Stimulated activated CD4-positive, alpha-beta T cell treated with anti-CD3 and anti-CD28 coated beads, Interleukin-4, amount 100 ng/mL, for 4 hours (primary cell): Measurements from ENCODE around the gene WHRN.

ENCODE experiments used
- DNase-seq, 2 experiments: peaks; one replicate each; pipeline ENCODE4 v3.0.0-alpha.2; 2020

Gene WHRN

DNA sequence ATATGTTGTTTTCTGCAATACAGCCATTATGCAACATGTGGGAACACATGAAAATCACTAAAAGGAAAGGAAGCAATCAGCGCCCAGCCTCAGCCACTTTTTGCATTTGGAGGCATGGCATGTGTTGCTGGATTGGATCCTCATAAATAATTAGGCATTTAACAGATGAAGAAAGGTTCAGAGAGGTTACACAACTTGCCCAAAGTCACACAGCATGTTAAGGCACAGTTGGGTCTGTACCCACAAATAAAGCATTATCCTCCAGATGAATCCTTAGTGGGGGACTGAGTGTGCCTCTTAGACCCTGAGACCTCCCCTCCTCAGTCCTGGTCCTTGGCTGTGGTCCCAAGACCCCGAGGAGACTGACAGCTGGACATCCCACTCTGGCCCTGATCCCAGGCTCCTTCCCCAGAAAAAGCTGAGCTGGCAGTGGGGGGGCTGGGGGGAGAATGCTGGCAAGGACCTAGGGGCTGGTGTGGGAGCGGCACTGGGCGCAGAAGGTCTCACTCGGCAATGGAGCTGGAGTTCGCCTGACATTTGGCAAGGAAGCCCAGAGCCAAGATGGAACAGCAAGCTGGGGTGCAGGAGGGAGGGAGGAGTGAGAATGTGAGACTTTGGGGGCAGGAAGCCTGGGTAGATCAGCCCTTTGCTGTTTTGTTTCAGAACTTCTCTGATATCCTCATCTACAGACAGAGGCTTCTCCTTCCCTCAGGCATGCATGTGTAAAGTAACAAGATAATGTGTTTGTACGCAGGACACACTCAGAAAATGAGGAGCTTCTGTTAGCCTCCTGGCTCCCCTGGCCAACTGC, 110.5 kb downstream of the WHRN start:
- DNase-seq, result no peak

DNA sequence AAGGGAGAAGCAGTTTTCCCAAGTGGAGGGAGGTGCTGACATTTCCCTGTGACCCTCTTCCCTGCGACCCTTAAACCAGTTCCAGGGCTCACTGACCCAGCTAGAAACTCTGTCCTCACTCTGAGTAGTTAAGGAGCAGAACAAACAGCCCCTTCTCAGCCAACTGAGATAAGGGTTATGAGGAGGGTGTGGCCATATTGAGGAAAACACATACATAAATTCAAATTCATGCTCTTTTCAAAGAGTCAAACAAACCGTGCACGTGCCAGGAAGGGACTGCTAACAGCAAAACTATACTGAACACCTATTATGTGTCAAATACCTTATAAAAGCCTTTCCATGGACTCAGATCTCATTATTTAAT, 112.5 kb downstream of the WHRN start:
- DNase-seq, result no peak

DNA sequence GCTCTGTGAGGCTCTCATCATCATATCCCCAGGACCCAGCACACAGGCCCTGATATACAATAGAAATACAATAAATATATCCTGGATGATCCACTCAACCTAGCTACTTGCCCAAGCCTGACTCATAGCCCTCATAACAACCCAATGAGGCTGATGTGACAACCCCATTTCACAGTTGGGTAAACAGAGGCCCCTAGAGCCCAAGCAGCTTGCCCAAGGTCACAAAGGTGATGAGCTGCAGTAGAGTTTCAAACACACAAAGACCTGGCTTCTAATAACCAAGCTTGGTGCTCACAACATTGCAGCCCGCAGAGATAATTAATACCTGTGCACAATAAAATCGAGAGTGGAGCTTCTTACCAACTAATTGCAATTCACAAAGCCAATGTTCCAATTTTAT, 114.3 kb downstream of the WHRN start:
- DNase-seq, result no peak

- DNase-seq, result no peak
Measured at GRCh38 chr9:114389612-114390368, 115.5 kb downstream of the WHRN start.

DNA sequence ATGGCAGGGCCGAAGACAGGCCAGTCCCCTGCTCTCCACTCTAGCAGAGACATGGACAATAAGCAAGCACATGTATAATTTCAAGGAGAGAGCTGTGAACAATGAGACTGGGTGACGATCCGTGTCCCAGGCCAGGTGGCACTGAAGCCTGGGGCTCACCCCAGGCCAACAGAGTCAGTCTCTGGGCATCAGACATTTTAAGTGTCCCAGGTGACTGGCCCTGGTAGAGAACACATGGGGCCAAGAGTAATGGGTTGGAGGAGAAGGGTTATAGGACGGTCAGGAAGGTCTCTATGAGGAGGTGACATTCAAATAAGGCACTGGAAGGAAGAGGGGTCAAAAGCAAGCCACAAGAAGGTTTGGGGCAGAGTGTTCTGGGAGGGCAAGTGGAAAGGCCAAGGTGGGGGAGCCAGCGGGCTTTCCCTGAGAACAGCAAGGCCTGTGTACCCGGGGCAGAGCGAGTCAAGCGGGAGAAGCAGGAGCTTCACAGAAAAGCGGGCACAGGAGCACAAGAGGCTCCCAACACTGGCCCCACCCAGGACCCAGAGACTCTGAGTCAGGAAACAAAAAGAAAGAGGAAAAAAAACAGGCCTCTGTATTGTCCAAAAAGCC, 116.4 kb downstream of the WHRN start:
- no peak for DNase-seq

GRCh38 chr9:114388357-114388682, 117.0 kb downstream of the WHRN start:
- no peak for DNase-seq

DNA sequence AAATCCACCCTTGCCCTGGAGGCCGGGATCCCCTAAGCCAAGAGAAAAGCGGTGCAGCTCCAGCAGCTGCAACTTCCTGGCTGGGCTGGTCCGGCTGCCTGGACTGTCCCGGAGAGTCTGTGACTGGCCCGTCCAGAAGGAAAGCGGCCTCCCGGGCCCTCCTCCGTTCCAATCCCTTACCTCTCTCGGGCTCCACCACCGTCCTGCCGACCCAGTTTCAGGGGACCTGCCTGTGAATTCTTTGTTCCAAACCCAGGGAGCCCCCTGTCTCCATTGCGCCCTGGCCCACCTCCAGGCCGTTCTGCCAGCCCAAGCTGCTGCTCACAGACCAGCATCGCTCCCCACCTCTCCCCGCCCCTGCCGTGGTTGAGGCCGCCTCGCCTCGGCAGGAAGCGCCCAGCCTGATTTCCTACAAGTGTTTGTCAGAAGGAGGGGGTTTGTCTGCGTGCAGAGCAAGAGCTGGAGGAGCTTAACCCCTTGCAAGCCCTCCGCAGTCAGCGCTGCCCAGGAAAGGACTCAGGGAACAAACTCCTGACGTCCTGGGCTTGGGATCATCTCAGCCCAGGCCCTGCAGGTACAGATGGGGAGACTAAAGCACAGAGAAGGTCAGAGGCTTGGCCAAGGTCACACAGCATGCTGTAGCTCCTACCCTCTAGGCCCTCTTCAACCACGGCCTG, 117.5 kb downstream of the WHRN start, which contains the start of gene AKNA:
Gene AKNA (minus strand): TSS at position 303 of the 677 bp plus-strand sequence. CDS start 6,649 bp downstream, outside the sequence.
- DNase-seq, result peak; percentile 76 to 81

GRCh38 chr9:114386886-114387679, 118.2 kb downstream of the WHRN start:
- no peak for DNase-seq

DNA sequence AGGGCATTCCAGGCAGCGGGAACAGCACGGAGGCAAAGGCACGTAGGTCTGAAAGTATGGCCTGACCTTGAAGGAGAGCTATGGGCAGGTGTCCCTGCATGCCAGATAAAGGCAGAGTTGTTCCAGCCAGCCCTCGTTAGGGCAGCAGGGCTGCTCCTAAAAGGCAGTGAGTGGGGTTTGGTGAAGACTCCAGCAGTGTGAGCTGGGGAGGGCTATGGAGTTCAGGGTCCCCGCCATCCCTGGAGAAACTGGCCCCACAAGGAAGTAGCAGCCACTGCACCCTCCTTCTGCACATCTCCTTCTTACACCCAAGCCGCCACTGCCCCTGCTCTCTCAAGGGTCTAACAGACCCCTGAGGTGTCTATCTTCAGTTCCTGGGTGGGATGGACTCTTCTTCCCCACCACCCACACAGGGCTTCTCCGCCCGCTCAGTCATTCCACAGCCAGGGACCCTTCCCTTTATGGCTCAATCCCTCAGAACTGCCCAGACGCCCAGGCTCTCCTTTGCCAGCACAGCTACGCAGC, 118.8 kb downstream of the WHRN start:
- DNase-seq, result no peak

DNA sequence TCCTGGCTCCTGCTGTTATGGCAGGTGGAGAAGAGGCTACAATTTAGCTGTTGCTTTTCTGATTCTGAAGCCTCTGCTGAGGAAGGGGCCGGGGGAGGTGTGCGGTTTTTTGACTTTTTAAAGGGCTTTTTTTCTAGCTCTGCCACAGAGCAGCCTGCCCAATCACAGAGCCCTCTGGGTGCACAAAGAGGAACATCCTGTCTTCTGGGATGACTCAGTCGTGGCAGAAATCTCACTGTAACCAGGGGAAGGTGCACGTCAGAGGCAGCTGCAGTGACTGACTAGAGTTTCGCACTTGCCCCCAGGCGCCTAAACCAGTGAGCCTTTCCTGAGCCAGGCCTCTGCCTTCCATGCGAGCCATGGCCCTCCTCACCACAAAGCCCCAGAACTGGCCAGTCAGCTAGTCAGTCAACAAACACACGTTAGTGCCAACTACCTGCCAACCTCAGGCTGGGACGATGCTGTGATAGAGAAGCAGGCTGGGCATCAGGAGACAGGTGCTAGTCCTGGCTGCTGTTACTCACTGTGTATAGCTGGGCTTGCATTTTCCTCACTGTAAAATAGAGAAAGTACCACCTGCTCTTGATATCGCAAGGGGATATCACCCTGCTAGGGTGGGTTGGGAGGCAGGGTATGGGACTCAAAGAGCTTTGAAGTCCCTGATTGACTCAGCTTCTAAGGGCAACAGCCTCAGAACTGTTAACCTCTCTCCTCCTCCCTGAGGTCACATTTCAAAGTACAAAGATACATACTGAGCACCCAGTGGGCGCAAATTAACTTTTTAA, 119.7 kb downstream of the WHRN start:
- DNase-seq, result peak; percentile 72 to 93

GRCh38 chr9:114384836-114385396, 120.4 kb downstream of the WHRN start:
- no peak for DNase-seq

DNA sequence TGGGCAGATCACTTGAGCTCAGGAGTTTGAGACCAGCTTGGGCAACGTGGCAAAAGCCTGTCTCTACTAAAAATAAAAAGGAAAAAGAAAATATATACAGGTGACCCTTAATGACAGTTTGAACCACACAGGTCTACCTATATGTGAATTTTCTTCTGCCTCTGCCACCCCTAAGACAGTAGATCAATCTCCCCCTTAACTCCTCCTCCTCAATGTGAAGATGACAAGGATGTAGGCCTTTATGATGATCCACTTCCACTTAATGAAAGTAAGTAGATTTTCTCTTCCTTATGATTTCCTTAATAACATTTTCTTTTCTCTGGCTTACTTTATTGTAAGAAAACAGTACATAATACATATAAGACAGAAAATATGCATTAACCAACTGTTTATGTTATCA, 120.9 kb downstream of the WHRN start:
- no peak for DNase-seq

DNA sequence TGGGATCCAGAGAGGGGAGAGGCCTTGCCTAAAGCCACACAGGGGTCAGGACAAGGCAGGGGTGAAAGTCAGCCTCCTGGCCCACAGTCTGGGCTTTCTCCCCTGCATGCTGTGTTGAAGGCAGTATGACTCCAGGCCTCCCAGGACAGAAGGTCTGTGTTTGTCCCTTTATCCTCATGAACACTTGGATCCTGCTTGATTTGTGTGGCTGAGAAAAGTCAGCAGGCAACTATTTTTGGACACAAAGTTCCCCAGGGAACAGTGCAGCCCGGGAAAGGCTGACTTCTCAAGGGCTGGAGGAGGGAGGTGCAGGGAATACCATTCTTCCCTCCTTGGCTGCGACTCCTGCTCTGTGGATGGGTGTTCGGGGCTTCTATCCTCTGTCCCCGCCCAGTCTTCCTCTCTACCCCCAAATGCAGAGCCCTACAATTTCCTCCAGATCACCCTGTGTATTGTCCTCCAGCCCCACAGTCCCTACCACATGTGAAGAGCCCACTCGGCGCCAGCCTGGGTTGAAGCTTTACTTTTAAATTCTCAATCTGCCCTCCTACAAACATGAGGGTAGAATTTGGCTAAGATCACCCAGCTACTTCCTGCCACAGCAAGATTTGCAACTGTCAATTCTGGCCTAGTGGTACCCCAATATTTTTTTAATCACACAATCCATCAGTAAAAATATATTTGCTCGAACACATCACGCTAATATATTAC, 121.6 kb downstream of the WHRN start:
- DNase-seq, result no peak

DNA sequence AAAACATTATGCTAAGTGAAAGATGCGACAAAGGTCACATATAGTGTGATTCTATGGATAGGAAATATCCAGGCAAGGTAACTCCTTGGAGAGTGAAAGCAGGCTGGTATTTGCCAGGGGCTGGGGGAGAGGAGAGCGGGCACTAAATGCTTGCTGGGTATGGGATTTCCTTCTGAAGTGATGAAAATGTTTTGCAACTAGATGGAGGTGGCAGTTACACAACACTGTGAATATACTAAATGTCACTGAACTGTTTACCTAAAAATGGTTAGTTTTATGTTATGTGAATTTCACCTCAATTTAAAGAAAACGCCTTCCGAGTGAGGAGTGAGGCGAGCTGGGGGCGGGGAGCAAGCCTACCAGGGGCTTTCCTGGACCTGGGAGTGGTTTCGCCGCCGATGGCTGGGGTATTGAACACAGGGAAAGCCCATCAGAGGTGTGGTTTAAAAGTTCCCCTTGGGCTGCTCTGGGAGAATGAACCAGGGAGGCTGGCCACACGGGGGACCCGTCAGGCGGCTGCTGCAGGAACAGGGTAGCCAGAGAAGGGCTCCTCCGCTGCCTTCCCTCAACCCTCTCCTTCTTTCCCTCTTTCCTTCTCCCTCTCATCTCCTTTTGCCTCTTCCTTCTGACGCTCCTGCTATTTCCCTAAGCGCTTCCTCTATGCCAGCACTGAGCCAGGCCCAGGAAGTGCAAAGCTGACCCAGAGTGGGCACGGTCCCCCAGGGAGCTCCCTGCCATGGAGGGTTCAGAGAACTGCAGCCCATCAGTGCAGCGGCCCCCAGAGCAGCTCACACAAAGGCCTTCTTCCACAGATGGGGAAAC, 122.4 kb downstream of the WHRN start:
- DNase-seq, result peak; percentile 66 to 72

- no peak for DNase-seq
Measured at GRCh38 chr9:114378883-114379282, 126.4 kb downstream of the WHRN start.

- no peak for DNase-seq
Measured at GRCh38 chr9:114378016-114378415, 127.3 kb downstream of the WHRN start.

DNA sequence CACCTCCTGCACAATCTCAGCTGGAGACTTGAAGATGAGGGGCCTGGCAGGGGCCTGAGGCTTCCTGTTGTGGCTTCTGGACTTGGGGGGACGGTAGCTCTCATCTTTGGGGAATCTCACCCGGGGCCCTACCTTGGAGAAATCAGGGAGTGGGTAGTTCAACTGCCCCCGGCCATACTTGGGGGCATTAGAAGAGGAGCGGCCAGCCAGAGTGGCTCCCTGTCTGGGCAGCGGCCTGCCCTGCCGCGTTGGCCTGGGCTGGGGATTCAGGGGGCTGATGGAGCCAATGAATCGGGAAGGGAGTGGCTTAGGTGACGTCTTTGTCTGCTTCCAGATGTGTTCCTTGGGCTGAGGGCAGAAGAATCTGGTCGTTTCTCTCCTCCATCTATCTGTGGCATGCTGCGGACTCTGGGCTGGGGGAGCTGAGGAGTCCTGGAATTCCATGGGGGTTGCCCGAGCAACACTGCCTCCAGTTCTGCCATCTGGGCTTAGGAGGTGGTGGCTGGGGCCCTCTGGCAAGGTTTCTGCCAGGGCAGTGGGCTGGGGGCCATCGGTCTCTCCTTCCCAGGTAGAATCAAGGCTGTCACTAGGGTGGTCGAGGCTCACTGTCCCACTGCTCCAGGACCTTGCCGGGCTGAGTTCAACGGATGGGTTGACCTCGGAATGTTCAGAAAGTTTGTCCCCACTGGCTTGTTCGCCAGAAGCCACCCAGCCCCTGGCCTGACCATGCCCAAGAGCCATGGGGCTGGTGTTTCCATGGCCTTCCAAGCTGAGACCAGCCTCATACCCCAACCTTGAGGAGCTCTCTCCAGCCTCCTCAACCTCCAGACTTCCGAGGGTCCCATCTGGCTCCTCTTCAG, 128.5 kb downstream of the WHRN start:
- DNase-seq, result no peak

GRCh38 chr9:114375386-114376175, 129.7 kb downstream of the WHRN start:
- no peak for DNase-seq
